Measurements from ENCODE around the gene ELAC1.

ELAC1 gene

DNA sequence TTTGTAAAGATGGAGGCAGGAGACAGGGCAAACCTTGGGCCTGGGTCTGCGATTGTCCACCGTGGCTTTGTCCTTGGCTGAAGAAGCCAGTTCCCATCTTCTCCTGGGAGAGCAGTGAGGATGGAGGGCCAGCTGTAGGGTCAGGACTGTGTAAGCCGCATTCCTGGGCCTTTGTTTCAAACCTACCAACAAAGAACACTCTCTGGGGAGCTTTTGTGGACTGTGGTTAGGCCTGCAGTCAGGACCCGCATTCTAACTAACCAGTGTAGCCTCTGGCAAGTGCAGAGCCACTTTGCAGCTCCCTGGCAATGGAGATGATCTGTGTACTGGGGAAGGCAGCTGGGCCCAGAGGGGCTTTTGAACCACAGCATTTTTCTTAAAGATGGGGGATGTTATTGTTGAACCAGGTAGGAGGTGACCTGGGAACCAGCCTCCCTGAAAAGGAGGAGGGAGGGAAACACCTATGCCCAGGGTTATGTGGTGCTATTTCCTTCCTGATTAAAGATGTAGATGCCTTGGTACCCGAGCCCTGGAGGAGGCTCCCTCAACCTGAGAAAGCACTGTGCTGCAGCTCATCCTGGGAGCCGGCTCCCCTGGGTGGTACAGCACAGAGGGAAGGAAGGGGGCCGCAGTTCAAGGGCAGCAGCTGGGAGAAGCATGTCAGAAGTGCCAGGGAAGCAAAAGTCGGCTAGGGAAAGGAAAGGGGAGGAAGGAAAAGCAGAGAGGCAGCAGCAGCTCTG is 49.5 kb downstream of the ELAC1 start:
- no peak for DNase-seq (ENCODE audit: low read depth)
- TF ChIP-seq, protein P1, sequence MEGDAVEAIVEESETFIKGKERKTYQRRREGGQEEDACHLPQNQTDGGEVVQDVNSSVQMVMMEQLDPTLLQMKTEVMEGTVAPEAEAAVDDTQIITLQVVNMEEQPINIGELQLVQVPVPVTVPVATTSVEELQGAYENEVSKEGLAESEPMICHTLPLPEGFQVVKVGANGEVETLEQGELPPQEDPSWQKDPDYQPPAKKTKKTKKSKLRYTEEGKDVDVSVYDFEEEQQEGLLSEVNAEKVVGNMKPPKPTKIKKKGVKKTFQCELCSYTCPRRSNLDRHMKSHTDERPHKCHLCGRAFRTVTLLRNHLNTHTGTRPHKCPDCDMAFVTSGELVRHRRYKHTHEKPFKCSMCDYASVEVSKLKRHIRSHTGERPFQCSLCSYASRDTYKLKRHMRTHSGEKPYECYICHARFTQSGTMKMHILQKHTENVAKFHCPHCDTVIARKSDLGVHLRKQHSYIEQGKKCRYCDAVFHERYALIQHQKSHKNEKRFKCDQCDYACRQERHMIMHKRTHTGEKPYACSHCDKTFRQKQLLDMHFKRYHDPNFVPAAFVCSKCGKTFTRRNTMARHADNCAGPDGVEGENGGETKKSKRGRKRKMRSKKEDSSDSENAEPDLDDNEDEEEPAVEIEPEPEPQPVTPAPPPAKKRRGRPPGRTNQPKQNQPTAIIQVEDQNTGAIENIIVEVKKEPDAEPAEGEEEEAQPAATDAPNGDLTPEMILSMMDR (IDR thresholded peaks at IDR 0.05; ENCODE audit: insufficient read depth, low read depth, low read length, missing control alignments), result no peak
- no peak overlapping the region for H3K4me3 ChIP-seq (ENCODE audit: low read depth, low read length)

DNA sequence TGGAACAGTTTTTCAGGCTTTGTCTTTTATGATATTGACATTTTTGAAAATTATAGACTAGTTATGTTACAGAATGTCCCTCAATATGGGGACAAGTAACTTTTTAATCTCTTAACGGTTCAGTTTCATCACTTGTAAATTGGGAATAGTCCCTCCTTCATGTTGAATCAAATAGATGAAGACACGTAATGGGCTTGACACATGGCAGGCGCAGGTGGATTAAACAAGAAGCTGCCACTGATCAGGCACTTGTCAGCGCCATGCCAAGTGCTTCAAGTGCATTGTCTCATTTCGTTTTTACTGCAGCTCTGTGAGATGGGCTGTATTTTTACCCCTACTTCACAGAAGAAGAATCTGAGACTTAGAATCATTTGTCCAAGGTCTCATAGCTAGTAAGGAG is 52.7 kb downstream of the ELAC1 start:
- H3K4me3 ChIP-seq (ENCODE audit: low read depth, low read length), result no peak overlapping the region
- no peak for DNase-seq (ENCODE audit: low read depth)
- TF ChIP-seq, protein P1 (IDR thresholded peaks at IDR 0.05; ENCODE audit: insufficient read depth, low read depth, low read length, missing control alignments), result no peak

DNA sequence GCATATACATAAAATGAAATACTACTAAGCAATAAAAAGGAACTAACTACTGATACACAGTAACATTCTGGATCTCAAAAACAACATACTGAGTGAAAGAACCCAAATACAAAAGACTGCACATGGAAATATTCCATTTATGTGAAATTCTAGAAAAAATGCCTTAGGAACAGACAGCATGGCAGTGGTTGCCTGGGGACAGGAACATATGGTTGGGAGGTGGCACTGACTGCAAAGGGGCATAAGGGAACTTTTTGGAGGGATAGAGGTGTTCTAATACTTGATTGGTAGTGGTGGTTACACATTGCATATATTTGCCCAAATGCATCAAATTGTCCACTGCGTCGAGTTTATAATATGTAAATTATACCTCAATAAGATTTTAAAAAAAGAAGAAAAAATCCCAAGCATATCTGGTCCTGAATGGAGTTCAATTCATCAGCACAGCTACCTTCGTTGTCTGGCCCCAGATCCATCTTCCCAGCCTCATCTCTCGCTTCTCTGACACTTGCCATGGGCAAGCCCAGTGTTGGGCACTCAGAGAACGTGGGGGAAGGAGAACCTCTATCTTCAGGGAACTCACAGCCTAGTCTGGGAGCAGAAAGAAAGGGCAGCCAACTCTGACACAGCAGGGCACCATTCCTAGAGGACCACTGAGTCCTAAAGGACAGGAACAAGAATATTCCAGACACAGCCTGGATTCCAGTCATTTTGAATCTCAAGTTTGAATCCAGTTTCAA is 53.6 kb downstream of the ELAC1 start:
- TF ChIP-seq, protein P1 (IDR thresholded peaks at IDR 0.05; ENCODE audit: insufficient read depth, low read depth, low read length, missing control alignments), result no peak
- H3K4me3 ChIP-seq (ENCODE audit: low read depth, low read length), result no peak overlapping the region
- no peak for DNase-seq (ENCODE audit: low read depth)

DNA sequence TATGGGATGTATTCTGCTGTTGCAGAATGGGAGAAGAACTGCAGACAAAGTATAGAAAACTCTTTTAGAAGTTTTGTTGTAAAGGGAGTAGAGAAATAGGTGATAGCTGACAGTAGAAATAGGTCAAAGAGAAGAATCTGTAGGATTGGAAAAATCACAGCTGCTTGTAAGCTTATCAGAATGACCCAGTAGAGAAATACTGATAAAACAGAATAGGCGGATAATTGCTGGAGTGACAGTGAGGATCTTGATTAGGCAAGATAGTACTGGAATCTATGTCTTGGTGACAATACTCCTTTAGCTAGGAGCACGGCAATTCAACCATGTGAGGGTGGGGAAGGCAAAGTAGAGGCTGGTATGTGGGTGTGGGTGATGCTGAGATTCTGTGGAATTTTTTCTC is 57.7 kb downstream of the ELAC1 start:
- TF ChIP-seq, protein P1 (IDR thresholded peaks at IDR 0.05; ENCODE audit: insufficient read depth, low read depth, low read length, missing control alignments), result no peak
- DNase-seq (ENCODE audit: low read depth), result no peak
- H3K4me3 ChIP-seq (ENCODE audit: low read depth, low read length), result no peak overlapping the region

DNA sequence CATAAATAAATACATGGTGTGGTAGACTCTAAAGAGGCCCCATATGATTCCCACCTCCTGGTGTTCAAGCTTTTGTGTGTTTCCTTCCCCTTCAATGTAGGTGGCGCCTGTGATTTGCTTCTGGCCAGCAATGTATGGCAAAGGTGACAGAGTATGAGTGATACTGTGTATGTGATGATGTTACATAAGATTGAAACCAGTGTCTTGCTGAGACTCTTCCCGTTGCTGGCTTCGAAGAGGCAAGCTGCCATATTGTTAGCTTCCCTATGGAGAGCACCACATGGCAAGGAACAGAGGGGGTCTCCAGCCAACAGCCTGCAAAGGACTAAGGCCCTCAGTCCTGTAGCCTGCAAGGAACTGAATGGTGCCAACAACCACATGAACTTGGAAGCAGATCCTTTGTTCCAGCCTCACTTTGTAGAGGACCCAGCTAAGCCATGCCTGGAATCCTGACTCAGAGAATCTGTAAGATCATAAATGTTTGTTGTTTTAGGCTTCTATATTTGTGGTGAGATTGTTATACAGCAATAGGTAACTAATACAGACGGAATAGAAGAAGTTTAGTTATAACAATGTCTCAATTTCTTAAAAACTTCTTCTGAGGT is 60.5 kb downstream of the ELAC1 start:
- TF ChIP-seq, protein P1 (IDR thresholded peaks at IDR 0.05; ENCODE audit: insufficient read depth, low read depth, low read length, missing control alignments), result peak; percentile 7
- no peak overlapping the region for H3K4me3 ChIP-seq (ENCODE audit: low read depth, low read length)
- peak; percentile 67 for DNase-seq (ENCODE audit: low read depth)

DNA sequence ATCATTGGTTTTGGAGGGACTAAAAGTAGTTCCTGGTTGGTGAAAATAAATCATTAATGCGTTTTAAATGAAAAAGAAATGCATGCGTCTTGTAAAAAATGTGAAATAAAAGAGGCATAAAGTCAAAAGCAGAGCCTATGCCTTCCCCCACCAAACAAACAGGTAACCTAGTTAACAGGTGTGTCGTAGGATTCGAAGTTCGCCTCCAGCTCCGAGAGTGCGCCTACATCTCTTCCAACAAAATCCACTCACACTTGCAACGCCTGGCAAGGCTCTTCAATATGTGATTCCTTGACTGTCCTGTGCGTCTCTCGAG is 61.5 kb downstream of the ELAC1 start:
- TF ChIP-seq, protein P1 (IDR thresholded peaks at IDR 0.05; ENCODE audit: insufficient read depth, low read depth, low read length, missing control alignments), result no peak
- H3K4me3 ChIP-seq (ENCODE audit: low read depth, low read length), result peak overlapping the region; percentile 71
- no peak for DNase-seq (ENCODE audit: low read depth)

Data from GM12865 (cell line).